ENCODE measurements around the gene GPR108. TPM values are rescaled to one million over a fixed set of nuclear protein-coding genes. Genes with fewer than 3 reads are reported as not detected.

GPR108 gene
- total RNA-seq, 4 donors from 2014 or later: 45.7 to 72.8 (median 52.0) TPM

DNA sequence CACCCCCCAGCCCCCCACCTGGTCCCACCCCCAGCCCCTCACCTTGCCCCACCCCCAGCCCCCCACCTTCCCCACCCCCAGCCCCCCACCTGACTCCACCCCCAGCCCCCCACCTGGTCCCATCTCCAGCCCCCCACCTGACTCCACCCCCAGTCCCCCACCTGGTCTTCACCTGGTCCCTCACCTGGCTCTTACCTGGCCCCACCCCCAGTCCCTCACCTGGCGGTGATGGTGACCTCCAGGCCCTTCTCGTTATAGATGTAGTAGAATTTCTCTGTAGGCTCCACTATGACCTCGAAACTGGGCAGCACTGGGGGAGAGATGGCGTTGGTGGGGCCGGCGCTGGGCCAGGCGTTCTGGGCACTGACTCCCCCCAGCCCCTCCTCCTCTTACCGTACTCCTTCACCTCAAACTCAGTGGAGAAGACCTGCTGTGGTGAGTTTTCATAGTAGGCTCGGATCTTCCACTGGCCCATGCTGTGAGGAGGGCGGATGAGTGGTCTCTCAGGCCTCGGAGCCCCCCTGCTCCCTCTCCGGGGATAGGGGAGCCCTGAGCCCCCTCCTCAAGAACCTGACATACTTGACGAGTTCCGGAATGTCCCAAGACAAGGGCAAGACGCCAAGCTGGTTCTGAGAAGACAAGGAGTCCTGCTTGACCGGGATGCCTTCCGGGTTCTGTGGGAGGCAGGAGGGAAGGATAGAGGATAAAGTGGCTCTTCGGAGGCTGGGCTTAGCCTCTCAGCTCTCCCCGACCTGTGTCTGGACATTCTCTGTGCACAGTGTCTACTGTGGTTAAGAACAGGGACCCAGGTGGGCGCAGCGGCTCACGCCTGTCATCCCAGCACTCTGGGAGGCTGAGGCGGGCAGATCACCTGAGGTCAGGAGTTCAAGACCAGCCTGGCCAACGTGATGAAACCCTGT is 23.3 kb downstream of the GPR108 start:
- Histone ChIP-seq H3K4me3 (no peak overlapping the region), H3K9me3 (no peaks in the 10 kb centered on the region), H3K36me3 (no peaks in the 10 kb centered on the region), H3K27ac (no peak overlapping the region), H3K27me3 (peaks cover 0 to 46% (median 0%) of the 10 kb centered on the region in 4 donors), H3K4me1 (no peaks in the 10 kb centered on the region)
- TF ChIP-seq POLR2A (IDR thresholded peaks at IDR 0.05) (no peak), CTCF (IDR thresholded peaks at IDR 0.05) (no peak)
- no peak for DNase-seq
- 65 to 79% methylated on average over 6 to 10 of the region's 24 CpGs for WGBS, 2 donors
- intact Hi-C loops (cut with DNase I): no loop called here

- H3K9me3 ChIP-seq: no peaks in the 10 kb centered on the region
- no peak overlapping the region for H3K4me3 ChIP-seq
- intact Hi-C loops (cut with DNase I): no loop called here
- H3K4me1 ChIP-seq: no peaks in the 10 kb centered on the region
- 84% methylated on average over 16 of the region's 20 CpGs for WGBS, 2 donors
- no peak for TF ChIP-seq POLR2A (IDR thresholded peaks at IDR 0.05)
- TF ChIP-seq CTCF (IDR thresholded peaks at IDR 0.05): no peak
- H3K36me3 ChIP-seq: no peaks in the 10 kb centered on the region
- no peak overlapping the region for H3K27ac ChIP-seq
- peaks cover 0 to 55% (median 0%) of the 10 kb centered on the region in 4 donors for H3K27me3 ChIP-seq
- no peak for DNase-seq
Observed at GRCh38 chr19:6712692-6713670, 24.4 kb downstream of the GPR108 start.

GRCh38 chr19:6712231-6712630 is 25.1 kb downstream of the GPR108 start:
- 87 to 89% methylated on average over 3 to 5 of the region's 16 CpGs for WGBS, 2 donors
- no peak overlapping the region for H3K4me3 ChIP-seq
- H3K9me3 ChIP-seq: no peaks in the 10 kb centered on the region
- no peaks in the 10 kb centered on the region for H3K4me1 ChIP-seq
- intact Hi-C loops (cut with DNase I): no loop called here
- H3K27me3 ChIP-seq: peaks cover 0 to 62% (median 0%) of the 10 kb centered on the region in 4 donors
- TF ChIP-seq CTCF (IDR thresholded peaks at IDR 0.05): no peak
- TF ChIP-seq POLR2A (IDR thresholded peaks at IDR 0.05): no peak
- no peak overlapping the region for H3K27ac ChIP-seq
- peaks cover 0 to 3% (median 0%) of the 10 kb centered on the region in 3 donors for H3K36me3 ChIP-seq
- DNase-seq: no peak

DNA sequence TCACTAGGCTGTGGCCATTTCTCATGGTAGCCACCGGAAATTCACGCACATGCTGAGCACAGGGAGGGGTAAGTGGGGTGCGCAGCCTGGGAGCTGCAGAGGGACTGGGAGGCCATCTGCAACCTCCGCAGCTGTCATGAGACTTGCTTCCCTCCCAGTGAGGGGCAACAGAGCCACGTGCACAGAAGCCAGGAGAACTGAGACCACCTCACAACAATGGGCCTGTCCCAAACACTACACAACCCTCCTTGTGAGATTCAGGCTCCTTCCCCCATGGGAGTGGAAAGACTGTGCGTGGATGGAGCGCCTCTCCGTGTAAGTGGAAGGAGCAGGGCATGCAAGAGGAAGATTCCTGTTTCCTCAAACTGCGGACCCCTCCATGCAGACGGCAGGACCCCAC is 25.8 kb downstream of the GPR108 start:
- Histone ChIP-seq H3K4me3 (no peak overlapping the region), H3K27ac (no peak overlapping the region), H3K27me3 (peaks cover 0 to 65% (median 0%) of the 10 kb centered on the region in 4 donors), H3K9me3 (no peaks in the 10 kb centered on the region), H3K4me1 (no peaks in the 10 kb centered on the region), H3K36me3 (peaks cover 0 to 6% (median 0%) of the 10 kb centered on the region in 3 donors)
- WGBS, 2 donors: 62 to 77% methylated on average over 3 to 5 of the region's 10 CpGs
- no peak for TF ChIP-seq POLR2A (IDR thresholded peaks at IDR 0.05)
- no peak for TF ChIP-seq CTCF (IDR thresholded peaks at IDR 0.05)
- intact Hi-C loops (cut with DNase I): no loop called here
- DNase-seq: no peak

Data from esophagus squamous epithelium (tissue), 5 donors.